ENCODE results near the gene ARHGEF39.
"Not testable (repeated sequence)": the region's sequence is repeated elsewhere in the genome, so short reads cannot be mapped to it uniquely, and the experiment has no call there.

The ARHGEF39 gene

GRCh38 chr9:35616681-35617459, 48.1 kb downstream of the ARHGEF39 start:
- peak; percentile 31 to 51 (median 34) for DNase-seq

- DNase-seq: no peak
Measured at GRCh38 chr9:35615981-35616680, 48.9 kb downstream of the ARHGEF39 start.

- DNase-seq: no peak
Measured at GRCh38 chr9:35612843-35613242, 52.2 kb downstream of the ARHGEF39 start.

- not testable (repeated sequence) for DNase-seq
Measured at GRCh38 chr9:35612066-35612465, 52.9 kb downstream of the ARHGEF39 start.

- DNase-seq: peak in 3 of 4 experiments; percentile 21 to 40 (median 21)
Measured at GRCh38 chr9:35611230-35611797, 53.7 kb downstream of the ARHGEF39 start.

DNA sequence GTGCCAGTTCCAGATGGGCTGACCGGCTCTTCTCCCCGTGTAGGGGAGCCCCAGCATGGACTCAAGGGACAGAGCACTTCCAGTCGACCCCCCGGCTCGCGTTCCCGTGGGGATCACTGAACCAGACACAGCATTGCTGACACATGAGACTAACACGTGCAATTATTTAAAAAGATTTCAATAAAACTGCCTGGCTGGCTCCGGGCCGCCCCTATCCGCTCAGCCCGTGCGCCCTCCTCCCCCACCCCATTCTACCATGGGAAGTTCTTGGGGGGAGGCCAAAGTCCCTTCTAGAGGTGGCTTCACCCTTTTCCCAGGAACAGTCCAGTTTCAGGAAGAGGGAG, 55.2 kb downstream of the ARHGEF39 start:
- no peak for DNase-seq

Data from activated CD4-positive, CD25-positive, alpha-beta regulatory T cell (primary cell).